ENCODE measurements around the gene CLTCL1.

CLTCL1 gene

GRCh38 chr22:19244600-19245352 is 46.7 kb downstream of the CLTCL1 start:
- DNase-seq (ENCODE audit: low read depth), result no peak

GRCh38 chr22:19242699-19243098 is 48.8 kb downstream of the CLTCL1 start:
- no peak for DNase-seq (ENCODE audit: low read depth)

- no peak for DNase-seq (ENCODE audit: low read depth)
These were observed 50.0 kb downstream of the CLTCL1 start for GRCh38 chr22:19241593-19241906.

GRCh38 chr22:19240813-19241592 is 50.5 kb downstream of the CLTCL1 start:
- no peak for DNase-seq (ENCODE audit: low read depth)

- no peak for DNase-seq (ENCODE audit: low read depth)
These were observed 52.1 kb downstream of the CLTCL1 start for GRCh38 chr22:19239464-19239863.

- DNase-seq (ENCODE audit: low read depth), result no peak
These were observed 52.6 kb downstream of the CLTCL1 start for GRCh38 chr22:19238900-19239299.

- no peak for DNase-seq (ENCODE audit: low read depth)
These were observed 55.6 kb downstream of the CLTCL1 start for GRCh38 chr22:19235874-19236273.

- DNase-seq (ENCODE audit: low read depth), result no peak
These were observed 57.2 kb downstream of the CLTCL1 start for GRCh38 chr22:19234126-19234896.

GRCh38 chr22:19233189-19233661 is 58.3 kb downstream of the CLTCL1 start:
- DNase-seq (ENCODE audit: low read depth), result no peak

- DNase-seq (ENCODE audit: low read depth), result no peak
These were observed 58.9 kb downstream of the CLTCL1 start for GRCh38 chr22:19232623-19233022.

GRCh38 chr22:19231986-19232385 is 59.5 kb downstream of the CLTCL1 start:
- no peak for DNase-seq (ENCODE audit: low read depth)

- no peak for DNase-seq (ENCODE audit: low read depth)
These were observed 61.9 kb downstream of the CLTCL1 start for GRCh38 chr22:19229600-19229999.

- no peak for DNase-seq (ENCODE audit: low read depth)
These were observed 63.3 kb downstream of the CLTCL1 start for GRCh38 chr22:19228179-19228578.

GRCh38 chr22:19226428-19226827 is 65.1 kb downstream of the CLTCL1 start:
- no peak for DNase-seq (ENCODE audit: low read depth)

GRCh38 chr22:19225560-19225959 is 66.0 kb downstream of the CLTCL1 start:
- no peak for DNase-seq (ENCODE audit: low read depth)

- no peak for DNase-seq (ENCODE audit: low read depth)
These were observed 66.5 kb downstream of the CLTCL1 start for GRCh38 chr22:19224985-19225384.

GRCh38 chr22:19224557-19224956 is 67.0 kb downstream of the CLTCL1 start:
- no peak for DNase-seq (ENCODE audit: low read depth)

GRCh38 chr22:19223617-19224016 is 67.9 kb downstream of the CLTCL1 start:
- DNase-seq (ENCODE audit: low read depth), result no peak

- DNase-seq (ENCODE audit: low read depth), result no peak
These were observed 68.4 kb downstream of the CLTCL1 start for GRCh38 chr22:19223110-19223509.

GRCh38 chr22:19222242-19223005 is 69.1 kb downstream of the CLTCL1 start:
- DNase-seq (ENCODE audit: low read depth), result no peak

- DNase-seq (ENCODE audit: low read depth), result no peak
These were observed 70.7 kb downstream of the CLTCL1 start for GRCh38 chr22:19220867-19221266.

All from CMK (cell line).